MM.1S (cell line): ENCODE data around the gene SAMD13.

Experiments
- DNase-seq: peaks from one replicate; pipeline ENCODE4 v3.0.0-alpha.2; 2015
- H2AFZ ChIP-seq: fragments of 300-600 bp; sonication (generic); 2 replicates; pipeline ENCODE4 v1.6.0; 2016; ENCODE audit warnings: antibody characterized with exemption, low read length
- H3F3A ChIP-seq: fragments of 300-600 bp; sonication (generic); 2 replicates; pipeline ENCODE4 v1.6.1; 2016; ENCODE audit warnings: mild to moderate bottlenecking, antibody characterized with exemption, low read length, moderate library complexity, mixed read lengths; ENCODE audit not compliant: insufficient read depth
- H3K27ac ChIP-seq: fragments of 300-600 bp; sonication (generic); 2 replicates; pipeline ENCODE4 v1.5.1; 2016; ENCODE audit warnings: mild to moderate bottlenecking, low read length
- H3K27me3 ChIP-seq: fragments of 300-600 bp; sonication (generic); replicated peaks from 2 replicates; pipeline ENCODE4 v1.6.0; 2016; ENCODE audit warnings: low read length; ENCODE audit not compliant: insufficient read depth
- H3K36me3 ChIP-seq: fragments of 300-600 bp; sonication (generic); replicated peaks from 2 replicates; pipeline ENCODE4 v1.6.1; 2016; ENCODE audit warnings: mild to moderate bottlenecking, low read length, mixed read lengths; ENCODE audit not compliant: insufficient read depth
- H3K4me1 ChIP-seq: fragments of 300-600 bp; sonication (generic); 2 replicates; pipeline ENCODE4 v1.6.1; 2016; ENCODE audit warnings: low read length, mixed read lengths
- H3K4me2 ChIP-seq: fragments of 300-600 bp; sonication (generic); 2 replicates; pipeline ENCODE4 v1.6.0; 2016; ENCODE audit warnings: low read depth, low read length
- H3K4me3 ChIP-seq: fragments of 300-600 bp; sonication (generic); 2 replicates; pipeline ENCODE4 v1.5.1; 2016; ENCODE audit warnings: low read length, mixed read lengths
- H3K79me2 ChIP-seq: fragments of 300-600 bp; sonication (generic); 2 replicates; pipeline ENCODE4 v1.6.1; 2016; ENCODE audit warnings: mixed run types, low read length, mixed read lengths
- H3K9ac ChIP-seq: fragments of 300-600 bp; sonication (generic); 2 replicates; pipeline ENCODE4 v1.6.1; 2016; ENCODE audit warnings: low read length, mixed read lengths
- H3K9me2 ChIP-seq: fragments of 300-600 bp; sonication (generic); replicated peaks from 2 replicates; pipeline ENCODE4 v1.6.1; 2016; ENCODE audit warnings: mild to moderate bottlenecking, low read length, mixed read lengths; ENCODE audit not compliant: insufficient read depth
- H3K9me3 ChIP-seq: fragments of 300-600 bp; sonication (generic); replicated peaks from 2 replicates; pipeline ENCODE4 v1.6.1; 2016; ENCODE audit warnings: mild to moderate bottlenecking, low read length, mixed read lengths; ENCODE audit not compliant: insufficient read depth
- H4K20me1 ChIP-seq: fragments of 300-600 bp; sonication (generic); 2 replicates; pipeline ENCODE4 v1.6.1; 2016; ENCODE audit warnings: mild to moderate bottlenecking, low read length, moderate library complexity, mixed read lengths; ENCODE audit not compliant: insufficient read depth
- CTCF ChIP-seq: fragments of 300-600 bp; sonication (generic); IDR thresholded peaks from 2 replicates; pipeline ENCODE4 v1.5.1; 2016; ENCODE audit warnings: antibody characterized with exemption, low read length, mixed read lengths
- EZH2 ChIP-seq: fragments of 300-600 bp; sonication (generic); optimal IDR thresholded peaks from 2 replicates; pipeline ENCODE3; 2017; ENCODE audit warnings: low read depth, mild to moderate bottlenecking, antibody characterized with exemption, low read length, mixed read lengths
- EZH2phosphoT487 ChIP-seq: fragments of 300-600 bp; sonication (generic); IDR thresholded peaks from 2 replicates; pipeline ENCODE4 v1.6.1; 2018; ENCODE audit warnings: antibody characterized with exemption, low read length

Gene SAMD13

GRCh38 chr1:84291882-84292655, 9.4 kb upstream of the SAMD13 start:
- H3K27me3 ChIP-seq, result no peaks in the 10 kb centered on the region
- no peak overlapping the region for H2AFZ ChIP-seq
- no peaks in the 10 kb centered on the region for H3K79me2 ChIP-seq
- H3K9me3 ChIP-seq, result no peaks in the 10 kb centered on the region
- no peaks in the 10 kb centered on the region for H4K20me1 ChIP-seq
- H3K9me2 ChIP-seq, result no peaks in the 10 kb centered on the region
- no peaks in the 10 kb centered on the region for H3K36me3 ChIP-seq
- TF ChIP-seq CTCF (no peak), EZH2 (no peak), EZH2phosphoT487 (no peak)
- no peak for DNase-seq
- H3K4me1 ChIP-seq, result no peaks in the 10 kb centered on the region
- H3K9ac ChIP-seq, result no peak overlapping the region
- H3F3A ChIP-seq, result no peaks in the 10 kb centered on the region
- no peak overlapping the region for H3K4me2 ChIP-seq
- no peak overlapping the region for H3K4me3 ChIP-seq
- no peak overlapping the region for H3K27ac ChIP-seq

GRCh38 chr1:84293766-84294165, 7.7 kb upstream of the SAMD13 start:
- H2AFZ ChIP-seq, result no peak overlapping the region
- H3K9me2 ChIP-seq, result no peaks in the 10 kb centered on the region
- H3K4me3 ChIP-seq, result no peak overlapping the region
- no peak for DNase-seq
- no peak overlapping the region for H3K9ac ChIP-seq
- no peaks in the 10 kb centered on the region for H3K4me1 ChIP-seq
- no peaks in the 10 kb centered on the region for H3F3A ChIP-seq
- no peaks in the 10 kb centered on the region for H4K20me1 ChIP-seq
- no peaks in the 10 kb centered on the region for H3K27me3 ChIP-seq
- no peak for TF ChIP-seq EZH2
- TF ChIP-seq CTCF, result no peak
- no peak for TF ChIP-seq EZH2phosphoT487
- no peaks in the 10 kb centered on the region for H3K9me3 ChIP-seq
- H3K36me3 ChIP-seq, result no peaks in the 10 kb centered on the region
- H3K4me2 ChIP-seq, result no peak overlapping the region
- no peak overlapping the region for H3K27ac ChIP-seq
- no peaks in the 10 kb centered on the region for H3K79me2 ChIP-seq

GRCh38 chr1:84294751-84295150, 6.8 kb upstream of the SAMD13 start:
- Histone ChIP-seq H3F3A (no peaks in the 10 kb centered on the region), H3K9me3 (no peaks in the 10 kb centered on the region), H3K9ac (no peak overlapping the region), H2AFZ (no peak overlapping the region), H3K9me2 (no peaks in the 10 kb centered on the region), H3K79me2 (no peaks in the 10 kb centered on the region), H3K27ac (no peak overlapping the region), H3K36me3 (no peaks in the 10 kb centered on the region), H3K4me2 (no peak overlapping the region), H3K27me3 (no peaks in the 10 kb centered on the region), H3K4me3 (no peak overlapping the region), H4K20me1 (no peaks in the 10 kb centered on the region), H3K4me1 (no peaks in the 10 kb centered on the region)
- TF ChIP-seq EZH2phosphoT487, result no peak
- TF ChIP-seq CTCF, result no peak
- no peak for TF ChIP-seq EZH2
- DNase-seq, result no peak
